GM18861 (cell line): ENCODE data around the gene FAM118B.

Experiments
- ATAC-seq: cut with Tn5 transposase; IDR thresholded peaks from one replicate; pipeline ENCODE4 v1.9.1; 2021; ENCODE audit not compliant: unreplicated experiment

FAM118B gene

GRCh38 chr11:126211236-126212088, at the start of gene FAM118B, which contains the start of gene RPUSD4:
FAM118B (plus strand) TSS chr11:126211782; CDS start chr11:126235002, 23,220 bp downstream.
RPUSD4 (minus strand) TSS chr11:126211650; CDS start chr11:126211638, 12 bp downstream.
- ATAC-seq = peak; percentile 85

GRCh38 chr11:126162306-126163030, 49.1 kb upstream of the FAM118B start:
- ATAC-seq = no peak

- ATAC-seq = no peak
Observed at GRCh38 chr11:126163074-126163700, 48.4 kb upstream of the FAM118B start.

GRCh38 chr11:126163779-126164178, 47.8 kb upstream of the FAM118B start:
- ATAC-seq = no peak

- no peak for ATAC-seq
Observed at GRCh38 chr11:126164781-126165180, 46.8 kb upstream of the FAM118B start.

GRCh38 chr11:126165311-126165720, 46.3 kb upstream of the FAM118B start:
- ATAC-seq = no peak

- ATAC-seq = no peak
Observed at GRCh38 chr11:126165757-126166156, 45.8 kb upstream of the FAM118B start.

GRCh38 chr11:126166413-126166812, 45.2 kb upstream of the FAM118B start:
- no peak for ATAC-seq

- ATAC-seq = no peak
Observed at GRCh38 chr11:126167488-126167887, 44.1 kb upstream of the FAM118B start.

- no peak for ATAC-seq
Observed at GRCh38 chr11:126169291-126169690, 42.3 kb upstream of the FAM118B start.

GRCh38 chr11:126172596-126173038, 39.0 kb upstream of the FAM118B start:
- ATAC-seq = no peak

GRCh38 chr11:126173257-126173656, 38.3 kb upstream of the FAM118B start:
- ATAC-seq = no peak

- ATAC-seq = no peak
Observed at GRCh38 chr11:126174816-126175215, 36.8 kb upstream of the FAM118B start.

GRCh38 chr11:126175393-126175792, 36.2 kb upstream of the FAM118B start:
- no peak for ATAC-seq

GRCh38 chr11:126176853-126177470, 34.6 kb upstream of the FAM118B start:
- no peak for ATAC-seq

- no peak for ATAC-seq
Observed at GRCh38 chr11:126181939-126182730, 29.4 kb upstream of the FAM118B start.

GRCh38 chr11:126182787-126183445, 28.7 kb upstream of the FAM118B start:
- ATAC-seq = no peak

GRCh38 chr11:126185259-126186024, 26.1 kb upstream of the FAM118B start:
- no peak for ATAC-seq
